HG02981 (cell line): ENCODE data around the gene XRCC4.
"Not testable (repeated sequence)": the region's sequence is repeated elsewhere in the genome, so short reads cannot be mapped to it uniquely, and the experiment has no call there.

ENCODE experiments used
- ATAC-seq: cut with Tn5 transposase; IDR thresholded peaks from one replicate; pipeline ENCODE4 v1.9.1; 2021; ENCODE audit warnings: mild to moderate bottlenecking, moderate library complexity; ENCODE audit not compliant: unreplicated experiment

XRCC4 gene

DNA sequence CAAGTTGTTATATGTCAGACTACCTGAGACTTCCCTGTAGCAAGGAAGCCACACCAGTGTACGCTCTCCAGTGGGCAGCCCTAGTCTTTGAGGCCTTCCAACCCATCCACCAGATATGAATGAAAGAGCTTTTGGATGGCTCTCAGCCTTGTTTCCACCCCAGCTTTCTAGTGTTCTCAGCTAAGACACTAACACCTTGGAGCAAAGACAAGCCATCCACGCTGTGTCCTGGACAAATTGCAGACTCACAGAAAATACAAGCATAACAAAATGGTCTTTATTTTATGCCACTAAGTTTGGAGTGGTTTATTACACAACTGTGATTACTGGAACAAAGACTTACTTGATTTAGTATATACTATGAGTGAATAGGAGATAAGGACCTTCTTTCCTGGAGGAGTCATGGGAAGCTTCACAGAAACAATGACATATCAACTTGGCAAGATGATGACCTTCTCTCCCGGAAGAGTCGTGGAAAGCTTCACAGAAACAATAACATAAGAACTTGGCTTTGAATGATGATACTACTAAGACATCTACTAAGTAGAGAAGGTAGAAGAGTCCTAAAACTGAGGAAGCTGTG is 260.2 kb downstream of the XRCC4 start:
- no peak for ATAC-seq

DNA sequence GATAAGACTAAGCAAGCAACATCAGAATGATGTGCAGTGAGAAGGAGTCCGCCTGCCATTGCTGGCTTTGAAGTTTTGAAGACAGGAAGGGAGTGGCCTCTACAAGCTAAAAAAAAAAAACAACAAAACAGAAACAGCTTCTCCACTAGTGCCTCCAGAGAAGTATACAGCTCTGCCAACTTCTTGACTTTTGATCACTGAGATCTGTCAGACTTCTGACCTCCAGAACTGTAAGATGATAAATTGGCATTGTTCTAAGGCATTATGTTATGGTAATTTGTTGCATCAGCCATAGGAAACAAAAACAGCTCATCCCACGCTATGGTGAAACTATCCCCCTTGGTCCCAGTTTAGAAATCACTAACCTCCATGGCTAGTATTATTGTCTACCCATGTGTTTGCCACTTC is 263.2 kb downstream of the XRCC4 start:
- no peak for ATAC-seq

DNA sequence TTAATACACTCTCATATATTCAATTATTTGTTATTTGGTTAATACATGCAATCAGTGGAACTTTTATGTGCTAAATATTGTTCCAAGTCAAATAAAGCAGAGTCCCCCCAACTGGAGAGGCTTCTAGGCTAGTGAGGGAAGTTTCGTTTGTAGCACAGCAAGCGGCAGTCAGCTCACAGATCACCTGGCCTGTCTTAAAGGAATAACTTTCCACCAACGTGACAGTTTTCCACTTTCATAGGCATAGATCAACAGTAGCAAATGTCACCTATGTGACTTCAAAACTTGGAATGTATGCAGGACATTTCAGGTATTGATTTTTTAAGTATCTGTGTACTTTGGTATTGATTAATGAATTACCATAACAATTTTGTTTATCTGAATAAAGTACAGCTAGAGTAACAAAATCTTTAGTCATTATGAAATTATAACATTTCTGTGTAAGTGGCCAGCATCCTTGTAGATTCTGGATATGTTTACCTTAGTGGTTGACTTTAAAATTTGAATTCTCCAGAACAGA is 264.5 kb downstream of the XRCC4 start:
- ATAC-seq: no peak

DNA sequence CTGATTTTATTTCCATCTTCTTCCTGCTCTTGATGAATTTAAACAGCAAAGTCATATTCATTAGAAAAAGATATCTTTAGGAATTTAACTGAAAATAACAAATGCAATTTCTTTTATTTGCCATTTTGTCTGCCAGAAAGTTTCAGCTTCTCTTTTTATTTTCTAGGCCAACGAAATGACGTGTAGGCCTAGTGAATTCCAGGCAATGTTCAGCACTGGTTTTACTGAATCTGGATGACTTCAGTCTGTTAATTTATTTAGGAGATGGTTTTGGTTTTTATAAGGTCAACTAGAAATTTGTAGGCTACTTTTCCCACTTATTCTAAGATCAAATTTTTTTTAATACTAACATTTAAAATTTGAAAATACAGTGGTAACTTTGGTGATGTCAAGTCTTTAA is 265.1 kb downstream of the XRCC4 start:
- no peak for ATAC-seq

DNA sequence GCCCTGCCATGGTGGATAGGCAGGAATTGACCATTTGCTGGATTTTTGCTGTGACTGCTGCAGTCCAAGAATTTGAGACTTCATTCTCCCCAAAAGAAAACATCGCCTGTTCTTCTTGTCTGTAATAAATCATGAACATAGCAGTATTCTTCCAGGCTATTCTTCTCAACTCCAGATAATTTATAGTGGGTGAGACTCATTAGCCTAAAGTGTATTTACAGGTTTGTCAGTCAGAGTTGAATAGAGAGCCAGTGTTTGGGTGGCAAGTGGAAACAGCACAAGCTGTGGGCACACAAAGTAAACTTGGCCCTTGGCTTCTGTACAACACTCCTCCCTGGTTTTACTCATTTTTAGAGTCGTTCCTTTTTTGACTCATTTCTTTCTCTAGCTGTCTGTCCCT is 266.0 kb downstream of the XRCC4 start:
- ATAC-seq: no peak

DNA sequence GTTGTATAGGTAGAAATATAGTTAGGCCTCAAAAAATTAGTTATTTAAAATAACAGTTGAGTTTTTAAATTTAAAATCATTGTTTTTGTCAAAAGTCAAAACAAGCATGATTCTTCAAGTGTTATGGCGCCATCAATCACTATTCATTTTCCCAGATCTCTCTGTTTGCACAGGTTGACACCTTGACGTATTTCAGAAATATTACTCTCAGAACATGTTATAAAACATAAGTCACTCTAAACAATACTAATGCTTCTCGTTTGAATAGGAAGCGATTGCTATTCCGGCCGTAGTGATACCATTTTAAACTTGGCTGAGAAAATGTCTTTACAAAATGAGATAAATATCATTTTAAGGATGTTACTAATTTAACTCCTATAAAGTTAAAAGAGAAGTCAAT is 268.1 kb downstream of the XRCC4 start:
- no peak for ATAC-seq

DNA sequence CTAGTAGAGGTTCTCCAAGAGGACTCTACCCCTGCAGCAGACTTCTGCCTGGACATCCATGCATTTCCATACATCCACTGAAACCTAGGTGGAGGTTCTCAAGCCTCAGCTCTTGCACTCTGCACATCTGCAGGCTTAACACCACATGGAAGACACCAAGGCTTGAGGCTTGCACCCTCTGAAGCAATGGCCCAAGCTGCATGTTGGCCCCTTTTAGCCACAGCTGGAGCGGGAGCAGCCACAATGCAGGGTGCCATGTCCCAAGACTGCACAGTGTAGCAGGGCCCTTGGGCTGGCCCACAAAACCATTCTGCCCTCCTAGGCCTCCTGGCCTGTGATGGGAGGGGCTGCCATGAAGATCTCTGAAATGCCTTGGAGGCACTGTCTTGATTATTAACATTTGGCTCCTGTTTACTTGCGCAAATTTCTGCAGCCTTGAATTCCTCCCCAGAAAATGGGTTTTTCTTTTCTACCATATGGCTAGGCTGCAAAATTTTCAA is 271.0 kb downstream of the XRCC4 start:
- no peak for ATAC-seq

DNA sequence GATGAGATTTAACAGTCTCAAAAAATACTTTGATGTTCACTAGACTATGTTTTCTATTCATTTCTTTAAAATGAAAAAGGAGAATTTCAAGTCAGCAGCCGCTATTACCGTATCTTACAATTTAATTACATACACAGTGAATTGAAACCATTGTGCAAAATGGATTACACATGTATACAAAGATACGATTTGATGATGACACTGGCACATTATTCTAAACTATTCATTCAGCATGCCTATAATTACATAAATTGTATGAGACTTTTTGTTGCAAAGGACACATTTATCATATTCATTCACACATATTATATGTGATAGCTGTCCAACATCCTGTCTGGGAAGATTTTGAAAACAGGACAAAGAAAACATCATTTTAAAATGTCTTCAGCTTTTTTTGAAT is 275.9 kb downstream of the XRCC4 start:
- no peak for ATAC-seq

DNA sequence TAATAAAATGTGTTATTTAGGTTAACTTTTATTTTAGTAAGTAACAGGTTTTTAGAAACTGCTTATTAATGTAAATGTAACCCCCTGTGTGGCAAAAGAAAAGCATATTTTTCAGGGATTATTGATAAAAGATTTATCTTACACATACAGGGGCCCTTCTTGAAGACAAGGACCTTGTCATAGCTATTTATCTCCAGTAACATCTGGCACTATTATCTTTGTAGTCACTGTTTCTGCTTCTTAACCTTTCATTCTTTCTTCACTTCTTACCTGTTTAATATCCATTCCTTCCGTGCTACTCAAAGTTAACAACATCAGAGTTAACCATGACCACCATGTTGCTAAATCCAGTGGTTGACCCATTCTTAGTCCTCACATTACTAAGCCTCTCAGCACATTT is 276.4 kb downstream of the XRCC4 start:
- no peak for ATAC-seq

DNA sequence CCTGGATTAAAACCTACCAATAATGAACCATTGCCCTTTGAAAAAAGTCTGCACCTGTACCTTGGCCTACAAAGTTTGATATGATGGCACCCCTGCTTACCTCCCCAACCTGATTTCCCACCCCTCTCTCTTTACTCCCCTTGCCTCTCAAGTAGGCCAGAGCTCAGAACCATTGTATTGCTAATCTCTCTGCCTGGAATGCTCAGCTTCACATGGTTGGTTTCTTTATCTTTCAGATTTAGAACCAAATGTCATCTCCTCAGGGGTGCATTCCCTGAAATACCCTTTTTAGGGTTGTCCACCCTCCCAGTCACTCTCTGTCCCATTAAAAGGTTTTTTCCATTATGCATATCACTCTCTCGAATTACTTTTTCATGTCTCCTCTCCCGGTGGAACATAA is 277.6 kb downstream of the XRCC4 start:
- ATAC-seq: no peak

DNA sequence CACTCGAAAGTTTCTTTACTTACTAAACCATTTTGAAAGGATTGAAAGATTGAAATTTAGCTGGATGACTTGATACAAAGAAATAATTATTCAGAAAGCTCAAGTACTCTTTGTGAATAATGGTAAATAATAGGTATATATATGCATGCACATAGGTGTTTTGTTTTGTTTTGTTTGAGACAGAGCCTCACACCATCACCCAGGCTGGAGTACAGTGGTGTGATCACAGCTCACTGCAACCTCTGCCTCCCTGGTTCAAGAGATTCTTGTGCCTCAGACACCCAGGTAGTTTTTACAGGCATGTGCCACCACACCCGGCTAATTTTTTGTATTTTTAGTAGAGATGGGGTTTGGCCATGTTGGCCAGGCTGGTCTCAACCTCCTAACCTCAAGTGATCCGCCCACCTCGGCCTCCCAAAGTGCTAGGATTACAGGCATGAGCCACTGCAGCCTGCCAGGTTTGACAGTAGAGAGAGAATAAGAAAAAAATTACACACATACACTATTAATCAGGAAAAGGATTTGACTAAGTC is 278.2 kb downstream of the XRCC4 start:
- not testable (repeated sequence) for ATAC-seq

DNA sequence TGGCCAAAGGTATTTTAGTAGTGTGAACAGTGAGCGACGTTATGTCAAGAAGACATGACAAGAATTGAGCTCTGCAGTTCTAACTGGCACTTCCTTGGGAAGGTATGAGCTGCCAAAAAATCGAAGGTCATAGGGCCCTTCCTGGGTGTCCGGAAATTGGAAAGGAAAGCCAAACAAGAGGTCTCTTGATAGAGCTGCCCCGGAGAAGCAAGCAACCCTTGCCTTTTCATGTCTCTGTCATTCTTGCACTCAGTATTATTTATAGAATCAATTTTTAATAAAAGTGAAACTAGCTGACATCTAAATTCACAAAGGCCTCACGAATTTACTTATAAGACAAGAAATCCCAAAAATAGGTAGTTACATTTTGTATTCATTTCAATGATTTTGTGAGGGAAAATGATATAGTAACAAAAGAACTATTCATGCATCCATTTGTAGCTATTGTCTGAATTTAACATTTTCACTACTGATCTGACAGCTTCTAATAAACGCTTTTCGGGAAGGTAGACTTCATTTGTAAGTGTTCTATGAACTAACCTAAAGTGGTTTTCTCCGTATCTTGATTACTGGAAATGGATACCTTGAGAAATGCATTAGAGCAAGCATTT is 280.4 kb downstream of the XRCC4 start:
- no peak for ATAC-seq

DNA sequence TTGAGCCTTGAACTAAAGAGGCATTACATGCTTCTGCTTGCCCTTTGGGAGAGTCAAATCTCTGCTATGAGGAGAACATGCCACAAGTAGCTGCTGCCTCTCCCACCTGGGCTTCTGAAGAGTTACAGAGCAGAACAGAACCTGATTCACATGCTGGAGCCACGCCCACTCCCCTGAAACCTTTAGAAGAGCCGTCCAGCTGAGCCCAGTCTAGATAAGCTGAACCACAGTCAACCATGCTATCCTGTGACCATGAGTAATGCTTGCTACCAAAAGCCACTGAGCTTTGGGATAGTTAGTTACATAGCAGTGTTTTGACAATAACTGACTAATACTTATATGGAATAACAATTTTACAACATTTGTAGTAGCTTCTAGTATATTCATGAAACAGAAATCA is 283.2 kb downstream of the XRCC4 start:
- no peak for ATAC-seq

DNA sequence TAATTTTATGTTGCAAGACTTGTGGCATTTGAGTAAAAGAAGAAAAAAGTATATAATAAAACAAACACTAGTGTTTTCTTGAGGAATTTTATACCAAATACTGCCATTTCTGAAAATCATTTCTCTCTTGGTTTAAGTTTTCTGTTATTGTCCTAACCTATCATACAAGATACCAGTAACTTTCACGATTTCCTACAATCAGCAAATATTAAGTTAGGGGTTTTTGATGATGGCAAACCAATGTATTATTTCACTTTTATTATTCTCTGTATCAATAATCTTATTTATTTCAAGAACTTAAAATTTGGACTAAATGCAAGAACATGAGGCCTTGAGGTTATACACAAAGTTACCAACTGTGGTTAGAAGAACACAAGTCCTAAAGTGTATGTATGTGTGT is 285.2 kb downstream of the XRCC4 start:
- no peak for ATAC-seq

DNA sequence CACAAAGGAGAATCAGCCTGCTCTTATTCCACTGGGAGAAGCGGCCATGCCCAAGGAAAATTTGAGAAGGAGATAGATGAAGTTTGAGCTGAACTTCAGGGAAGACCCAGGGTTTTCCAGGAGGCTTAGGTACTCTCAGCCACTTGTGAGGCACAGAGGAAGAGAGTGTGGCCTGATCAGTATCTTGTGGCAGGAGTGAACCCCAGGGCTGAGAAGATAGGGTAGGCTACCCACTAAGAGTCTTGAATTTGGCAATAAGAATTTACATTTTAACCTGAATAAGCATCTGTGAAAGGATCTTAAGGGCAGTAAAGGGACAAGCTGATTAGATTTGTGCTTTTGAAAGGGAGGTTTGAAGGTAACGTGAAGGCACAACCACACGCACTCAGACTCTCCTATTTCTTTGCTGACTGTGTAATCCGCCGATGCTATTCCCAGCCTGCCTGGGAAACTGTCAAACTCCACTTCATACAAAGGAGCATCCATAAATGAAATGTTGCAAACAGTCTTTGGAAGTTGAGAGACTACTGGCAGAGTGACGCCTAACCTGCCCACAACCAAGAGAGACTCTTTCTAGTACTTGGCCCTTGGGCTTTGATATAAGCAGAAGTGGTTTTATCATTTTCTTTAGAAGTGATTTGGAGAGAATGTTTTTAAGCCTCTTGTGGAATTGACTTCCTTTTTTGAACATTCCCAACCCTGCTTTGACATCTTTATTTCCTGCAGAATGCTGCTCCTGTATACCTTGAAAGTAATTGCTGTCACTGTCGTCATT is 286.0 kb downstream of the XRCC4 start:
- ATAC-seq: no peak

DNA sequence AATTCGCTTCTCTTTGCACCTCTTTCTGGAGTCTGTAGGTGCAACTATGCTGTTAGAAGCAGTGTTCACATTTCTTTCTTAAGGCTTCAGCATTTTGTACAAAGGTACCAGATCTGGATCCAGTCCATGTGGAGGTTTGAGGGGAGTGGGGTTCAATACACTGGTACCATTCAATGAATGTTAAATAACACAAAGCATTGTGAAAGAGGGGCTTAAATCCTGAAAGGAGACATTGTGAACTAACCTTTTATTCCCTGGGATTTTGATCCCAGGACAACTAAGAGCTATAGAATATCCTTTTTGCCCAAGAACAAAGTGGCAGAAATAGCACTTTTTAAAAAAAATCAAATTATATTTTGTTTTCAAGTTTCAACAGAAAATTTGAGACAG is 286.5 kb downstream of the XRCC4 start:
- no peak for ATAC-seq

DNA sequence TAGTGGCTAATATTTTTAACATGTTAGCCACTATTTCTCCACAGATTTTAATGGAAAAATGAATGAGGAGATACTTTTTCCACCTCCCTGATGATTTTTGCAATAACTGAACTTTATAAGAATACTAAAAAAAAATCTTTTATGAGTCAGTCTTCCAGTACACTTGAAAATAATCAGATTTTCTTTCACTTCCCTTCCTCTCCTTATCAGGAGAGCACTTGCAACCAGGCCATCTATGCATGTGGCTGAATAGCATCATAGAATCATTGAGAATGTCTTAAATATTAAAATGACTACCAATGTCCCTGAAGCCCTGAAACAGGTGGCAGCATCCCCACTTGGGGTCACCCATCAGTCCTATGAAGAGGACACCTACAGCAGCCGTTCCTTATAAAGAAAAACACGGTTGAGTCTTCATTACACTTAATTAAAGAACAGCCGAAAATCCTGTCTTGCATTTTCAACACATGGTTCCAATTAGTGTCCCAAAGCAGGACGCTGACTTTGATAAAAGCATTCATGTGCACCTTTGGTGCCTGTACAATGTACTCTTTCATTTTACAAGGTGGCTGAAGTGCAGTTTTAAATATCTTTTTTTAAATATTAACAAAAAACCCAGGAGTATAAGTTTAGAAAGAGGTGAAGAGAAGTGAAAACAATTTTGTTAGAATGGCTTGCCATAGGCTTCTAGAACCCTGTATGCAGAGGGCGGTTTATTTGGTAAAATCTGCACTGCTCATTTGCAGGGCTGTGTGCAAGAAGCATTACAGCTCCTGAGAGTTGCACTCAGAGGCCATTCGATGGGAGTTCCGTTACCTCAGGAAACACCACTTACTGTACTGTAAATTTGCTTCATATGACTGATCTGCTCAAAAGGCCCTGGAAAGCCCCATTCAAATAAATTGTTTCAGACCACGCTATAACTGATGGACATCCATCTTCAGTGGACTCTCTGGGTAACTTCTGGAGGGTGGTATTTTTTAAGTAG is 287.3 kb downstream of the XRCC4 start:
- ATAC-seq: peak; percentile 41

DNA sequence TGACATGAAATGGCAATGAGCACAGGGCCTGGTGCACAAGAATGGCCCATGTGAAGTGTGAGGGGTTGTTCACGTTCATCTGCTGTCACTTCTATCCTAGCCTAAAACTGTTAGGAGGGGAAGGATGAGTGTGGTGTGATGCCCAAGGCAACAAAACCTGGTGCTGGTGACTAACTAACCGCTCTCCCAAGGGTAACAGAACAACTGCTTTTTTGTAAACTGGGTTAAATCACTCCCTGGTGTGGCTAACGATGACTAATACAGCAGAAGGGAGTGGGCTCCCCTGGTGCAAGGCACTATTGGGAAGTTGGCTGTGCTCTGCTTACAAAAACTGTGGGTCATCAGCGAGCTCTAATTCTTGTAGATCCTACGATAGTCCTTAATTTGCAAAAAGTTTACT is 291.0 kb downstream of the XRCC4 start:
- ATAC-seq: peak; percentile 43

DNA sequence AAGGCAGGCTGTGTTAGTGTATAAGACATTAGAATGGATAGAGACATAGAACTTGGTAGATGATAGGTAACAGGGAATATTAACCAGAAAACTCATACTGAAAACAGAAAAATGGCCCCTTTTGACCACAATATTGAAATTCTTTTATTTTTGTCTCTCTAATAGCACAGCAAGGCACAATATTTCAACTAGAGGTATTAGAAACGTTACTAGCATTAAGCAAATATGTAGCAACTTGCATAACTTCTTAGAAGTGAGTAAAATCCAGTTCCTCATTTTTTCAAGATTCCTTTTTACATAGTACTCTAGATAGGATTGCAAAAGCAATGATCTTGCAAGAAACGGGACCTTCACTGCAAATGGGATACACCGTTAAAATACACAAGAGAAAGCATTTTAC is 291.5 kb downstream of the XRCC4 start:
- ATAC-seq: peak; percentile 39

DNA sequence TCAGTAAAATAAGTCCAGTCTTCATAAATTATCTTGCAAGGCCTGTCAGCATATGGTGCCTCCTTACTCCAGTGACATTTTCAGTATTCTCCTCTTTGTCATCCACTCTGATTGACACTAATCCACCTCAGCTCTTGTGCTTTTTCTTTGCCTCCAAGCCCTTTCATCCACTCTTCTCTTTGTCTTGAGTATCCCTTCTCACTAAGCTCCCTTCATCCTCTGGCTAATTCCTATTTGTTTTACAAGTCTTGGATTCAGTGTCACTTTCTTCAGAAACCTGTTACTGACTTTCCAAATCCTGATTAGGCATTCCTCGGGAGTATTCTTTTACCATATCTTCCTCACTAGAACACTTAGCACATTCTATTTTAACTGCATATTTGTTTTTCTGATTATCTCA is 293.6 kb downstream of the XRCC4 start:
- ATAC-seq: no peak

DNA sequence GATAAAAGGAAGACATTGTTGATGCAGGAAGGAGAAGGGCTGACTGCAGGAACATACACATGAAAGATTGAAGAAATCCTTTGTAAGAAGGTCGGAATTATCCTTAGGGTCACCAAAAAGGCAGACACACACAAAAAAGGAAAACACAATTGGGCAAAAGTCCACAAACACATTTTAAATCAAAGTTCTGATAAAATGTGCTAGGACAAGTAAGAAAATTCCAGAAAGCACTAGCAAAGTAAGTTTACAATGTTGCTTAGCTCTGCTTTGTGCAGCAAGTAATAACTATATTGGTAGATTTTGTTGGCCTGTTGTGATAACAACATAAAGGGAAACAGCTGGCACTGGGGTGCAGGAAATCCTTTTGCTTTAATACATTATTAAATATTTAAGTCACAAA is 294.4 kb downstream of the XRCC4 start:
- no peak for ATAC-seq
